GM10266 (cell line): Measurements from ENCODE around the gene MRPL51.
"Not testable (repeated sequence)": the region's sequence is repeated elsewhere in the genome, so short reads cannot be mapped to it uniquely, and the experiment has no call there.

Source experiments
- DNase-seq: peaks from one replicate; pipeline ENCODE4 v3.0.0; 2012; ENCODE audit errors: extremely low spot score
- TF ChIP-seq, protein P1 (sequence below): IDR thresholded peaks from 2 replicates; pipeline ENCODE4 v1.5.1; 2012; ENCODE audit warnings: mild to moderate bottlenecking, low read depth; ENCODE audit not compliant: control insufficient read depth, insufficient read depth; ENCODE audit errors: missing control alignments

The MRPL51 gene

DNA sequence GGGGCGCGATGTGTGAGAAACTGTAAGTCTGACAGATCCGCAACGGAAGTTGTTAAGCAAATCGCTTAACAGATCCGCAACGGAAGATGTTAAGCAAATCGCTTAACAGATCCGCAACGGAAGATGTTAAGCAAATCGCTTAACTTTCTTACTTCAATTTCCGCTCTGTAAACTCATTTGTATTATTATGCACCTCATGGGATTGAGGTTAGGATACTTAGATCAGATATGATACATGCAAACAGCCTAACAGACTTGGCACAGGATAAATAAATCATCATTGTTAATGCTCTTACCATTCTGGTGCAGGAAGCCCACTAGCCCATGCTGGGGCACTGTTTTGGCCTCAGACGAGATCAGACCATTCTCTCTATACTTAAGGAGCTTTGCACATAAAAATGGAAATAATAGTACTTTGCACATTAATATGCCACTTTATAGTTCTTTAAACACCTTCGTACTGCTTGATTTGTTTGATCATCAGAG lies 1.2 kb upstream of the MRPL51 start:
- no peak for DNase-seq
- TF ChIP-seq, protein P1, sequence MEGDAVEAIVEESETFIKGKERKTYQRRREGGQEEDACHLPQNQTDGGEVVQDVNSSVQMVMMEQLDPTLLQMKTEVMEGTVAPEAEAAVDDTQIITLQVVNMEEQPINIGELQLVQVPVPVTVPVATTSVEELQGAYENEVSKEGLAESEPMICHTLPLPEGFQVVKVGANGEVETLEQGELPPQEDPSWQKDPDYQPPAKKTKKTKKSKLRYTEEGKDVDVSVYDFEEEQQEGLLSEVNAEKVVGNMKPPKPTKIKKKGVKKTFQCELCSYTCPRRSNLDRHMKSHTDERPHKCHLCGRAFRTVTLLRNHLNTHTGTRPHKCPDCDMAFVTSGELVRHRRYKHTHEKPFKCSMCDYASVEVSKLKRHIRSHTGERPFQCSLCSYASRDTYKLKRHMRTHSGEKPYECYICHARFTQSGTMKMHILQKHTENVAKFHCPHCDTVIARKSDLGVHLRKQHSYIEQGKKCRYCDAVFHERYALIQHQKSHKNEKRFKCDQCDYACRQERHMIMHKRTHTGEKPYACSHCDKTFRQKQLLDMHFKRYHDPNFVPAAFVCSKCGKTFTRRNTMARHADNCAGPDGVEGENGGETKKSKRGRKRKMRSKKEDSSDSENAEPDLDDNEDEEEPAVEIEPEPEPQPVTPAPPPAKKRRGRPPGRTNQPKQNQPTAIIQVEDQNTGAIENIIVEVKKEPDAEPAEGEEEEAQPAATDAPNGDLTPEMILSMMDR: no peak

DNA sequence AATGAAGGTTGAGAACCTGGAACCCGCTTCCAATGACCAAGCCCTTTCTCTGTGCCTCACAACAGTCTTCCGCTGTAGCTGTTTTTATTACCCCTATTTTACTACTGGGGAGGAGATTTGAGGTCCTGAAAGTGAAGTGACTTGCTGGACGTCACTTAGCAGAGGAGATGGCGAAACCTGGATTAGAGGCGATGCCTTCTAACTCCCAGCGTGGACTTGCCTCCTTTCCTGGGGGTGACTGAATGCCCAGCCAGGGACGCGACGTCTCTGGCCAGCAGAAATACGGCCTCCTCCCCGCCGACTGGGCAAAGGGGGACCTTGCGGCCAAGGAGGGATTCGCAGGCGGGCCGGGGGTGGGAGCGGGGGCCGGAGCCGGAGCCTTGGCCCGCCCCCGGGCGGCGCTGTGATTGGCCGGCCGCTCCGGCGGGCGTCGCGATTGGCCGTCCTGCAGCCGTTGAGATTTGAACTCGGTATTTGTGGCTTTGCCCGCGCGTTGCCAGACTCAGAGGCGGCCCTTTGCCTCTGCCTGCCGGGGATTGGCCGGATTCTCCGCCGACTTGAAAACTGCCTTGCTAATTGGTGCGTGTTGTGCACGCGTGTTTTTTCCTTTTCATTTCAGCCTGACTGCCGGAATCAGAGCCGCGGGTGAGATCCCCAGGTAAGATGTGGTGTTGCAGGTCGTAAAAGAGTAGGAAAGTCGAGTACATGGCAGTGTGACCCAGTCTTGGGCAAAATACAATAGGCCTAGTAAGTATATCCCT lies 615 bp upstream of the MRPL51 start, which contains the start of gene NCAPD2:
NCAPD2 (plus strand) TSS at position 606 of the 761 bp plus-strand sequence. CDS start 997 bp downstream, outside the sequence.
- TF ChIP-seq, protein P1: no peak
- peak; percentile 96 for DNase-seq

DNA sequence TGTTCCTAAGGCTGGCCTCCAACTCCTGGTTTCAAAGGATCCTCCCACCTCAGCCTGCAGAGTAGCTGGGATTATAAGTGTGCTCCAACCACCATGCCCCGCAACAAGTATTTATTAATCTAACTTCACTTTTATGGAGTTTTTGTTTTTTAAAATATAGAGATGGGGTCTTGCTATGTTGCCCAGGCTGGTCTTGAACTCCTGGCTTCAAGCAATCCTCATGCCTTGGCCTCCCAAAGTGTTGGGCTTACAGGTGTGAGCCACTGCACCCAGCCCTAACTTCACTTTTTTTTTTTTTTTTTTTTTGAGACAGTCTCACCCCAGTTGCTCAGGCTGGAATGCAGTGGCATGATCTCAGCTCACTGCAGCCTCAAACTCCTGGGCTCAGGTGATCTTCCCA lies 2.4 kb downstream of the MRPL51 start:
- not testable (repeated sequence) for DNase-seq

DNA sequence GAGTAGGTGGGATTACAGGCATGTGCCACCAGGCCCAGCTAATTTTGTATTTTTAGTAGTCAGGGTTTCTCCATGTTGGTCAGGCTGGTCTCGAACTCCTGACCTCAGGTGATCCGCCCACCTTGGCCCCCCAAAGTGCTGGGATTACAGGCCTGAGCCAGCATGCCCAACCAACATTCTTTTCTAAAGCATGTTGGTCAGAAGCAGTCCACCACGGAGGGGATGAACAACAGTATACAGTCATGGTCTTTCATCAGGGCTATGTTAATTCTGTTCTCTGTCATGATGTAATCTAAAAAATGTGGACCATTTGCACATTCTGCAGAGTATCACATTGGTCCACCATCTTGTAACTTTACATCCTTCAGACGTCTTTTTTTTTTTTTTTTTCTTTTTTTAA lies 3.6 kb downstream of the MRPL51 start:
- TF ChIP-seq, protein P1: no peak
- DNase-seq: no peak

DNA sequence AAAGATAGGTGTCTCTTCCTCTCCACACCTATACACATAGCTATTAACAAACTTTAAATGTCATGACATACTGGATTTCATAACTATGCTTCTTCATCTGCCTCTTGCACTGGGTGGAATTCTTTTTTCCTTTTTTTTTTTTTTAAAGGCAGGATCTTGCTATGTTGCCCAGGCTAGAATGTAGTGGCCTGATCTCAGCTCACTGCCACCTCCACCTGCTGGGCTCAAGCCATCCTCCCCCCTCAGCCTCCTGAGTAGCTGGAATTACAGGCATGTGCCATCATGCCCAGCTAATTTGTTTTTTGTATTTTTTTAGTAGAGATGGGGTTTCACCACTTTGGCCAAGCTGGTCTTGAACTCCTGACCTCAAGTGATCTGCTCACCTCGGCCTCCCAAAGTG lies 4.8 kb downstream of the MRPL51 start:
- TF ChIP-seq, protein P1: no peak
- no peak for DNase-seq

DNA sequence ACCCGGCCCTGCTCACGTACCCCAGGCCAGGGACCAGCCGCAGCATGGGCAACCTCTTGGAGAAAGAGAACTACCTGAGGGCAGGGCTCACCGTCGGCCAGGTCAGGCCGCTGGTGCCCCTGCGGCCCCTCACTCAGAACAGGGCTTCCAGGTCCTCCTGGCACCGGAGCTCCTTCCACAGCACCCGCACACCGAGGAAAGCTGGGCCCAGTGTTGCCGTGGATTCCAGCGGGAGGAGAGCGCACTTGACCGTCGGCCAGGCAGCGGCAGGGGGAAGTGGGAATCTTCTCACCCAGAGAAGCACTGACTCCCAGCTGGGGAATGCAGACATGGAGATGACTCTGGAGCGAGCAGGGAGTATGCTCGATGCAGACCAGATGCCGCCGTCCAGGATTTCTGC lies 14.6 kb downstream of the MRPL51 start:
- TF ChIP-seq, protein P1: no peak
- no peak for DNase-seq

DNA sequence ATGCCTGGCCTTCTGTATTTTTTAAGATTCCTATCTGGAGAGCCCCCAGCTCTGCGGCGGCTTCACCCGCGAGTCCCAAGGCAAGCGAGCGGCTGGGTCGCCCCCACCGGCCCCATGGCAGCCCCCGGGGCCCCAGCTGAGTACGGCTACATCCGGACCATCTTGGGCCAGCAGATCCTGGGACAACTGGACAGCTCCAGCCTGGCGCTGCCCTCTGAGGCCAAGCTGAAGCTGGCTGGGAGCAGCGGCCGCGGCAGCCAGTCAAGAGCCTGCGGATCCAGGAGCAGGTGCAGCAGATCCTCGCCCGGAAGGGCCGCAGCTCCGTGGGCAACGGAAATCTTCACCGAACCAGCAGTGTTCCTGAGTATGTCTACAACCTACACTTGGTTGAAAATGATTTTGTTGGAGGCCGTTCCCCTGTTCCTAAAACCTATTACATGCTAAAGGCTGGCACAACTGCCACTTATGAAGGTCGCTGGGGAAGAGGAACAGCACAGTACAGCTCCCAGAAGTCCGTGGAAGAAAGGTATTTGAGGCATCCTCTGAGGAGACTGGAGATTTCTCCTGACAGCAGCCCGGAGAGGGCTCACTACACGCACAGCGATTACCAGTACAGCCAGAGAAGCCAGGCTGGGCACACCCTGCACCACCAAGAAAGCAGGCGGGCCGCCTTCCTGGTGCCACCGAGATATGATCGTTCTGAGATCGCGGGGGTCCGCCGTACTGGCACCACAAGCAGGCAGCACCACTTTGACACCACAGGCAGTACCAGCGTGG lies 15.3 kb downstream of the MRPL51 start:
- not testable (repeated sequence) for DNase-seq

DNA sequence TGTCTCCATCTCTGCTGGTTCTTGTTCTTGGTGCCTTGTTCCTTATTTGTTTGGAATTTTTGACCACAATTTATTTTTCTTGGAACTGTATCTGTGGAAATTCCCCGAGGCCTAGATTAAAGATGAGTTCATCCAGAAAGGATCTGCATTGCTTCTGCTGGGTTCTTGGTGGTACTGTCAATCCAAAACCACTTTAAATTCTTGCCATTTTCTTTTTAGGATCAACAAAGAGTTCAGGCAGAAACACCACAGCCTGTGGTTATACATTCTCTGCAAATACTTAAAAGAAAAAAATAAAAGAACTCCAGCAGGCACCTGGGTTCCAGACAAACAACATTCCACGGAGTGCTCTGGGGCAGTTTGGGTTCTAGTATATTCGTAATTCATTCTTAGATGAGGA lies 16.6 kb downstream of the MRPL51 start:
- TF ChIP-seq, protein P1: no peak
- DNase-seq: no peak

DNA sequence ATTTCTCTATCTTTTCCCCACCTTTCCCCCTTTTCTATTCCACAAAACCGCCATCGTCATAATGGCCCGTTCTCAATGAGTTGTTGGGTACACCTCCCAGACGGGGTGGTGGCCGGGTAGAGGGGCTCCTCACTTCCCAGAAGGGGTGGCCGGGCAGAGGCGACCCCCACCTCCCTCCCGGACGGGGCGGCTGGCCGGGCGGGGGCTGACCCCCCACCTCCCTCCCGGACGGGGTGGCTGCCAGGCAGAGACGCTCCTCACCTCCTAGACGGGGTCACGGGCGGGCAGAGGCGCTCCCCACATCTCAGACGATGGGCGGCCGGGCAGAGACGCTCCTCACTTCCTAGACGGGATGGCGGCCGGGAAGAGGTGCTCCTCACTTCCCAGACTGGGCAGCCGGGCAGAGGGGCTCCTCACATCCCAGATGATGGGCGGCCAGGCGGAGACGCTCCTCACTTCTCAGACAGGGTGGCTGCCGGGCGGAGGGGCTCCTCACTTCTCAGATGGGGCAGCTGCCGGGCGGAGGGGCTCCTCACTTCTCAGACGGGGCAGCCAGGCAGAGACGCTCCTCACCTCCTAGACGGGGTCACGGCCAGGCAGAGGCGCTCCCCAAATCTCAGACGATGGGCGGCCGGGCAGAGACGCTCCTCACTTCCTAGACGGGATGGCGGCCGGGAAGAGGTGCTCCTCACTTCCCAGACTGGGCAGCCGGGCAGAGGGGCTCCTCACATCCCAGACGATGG lies 17.7 kb downstream of the MRPL51 start:
- DNase-seq: not testable (repeated sequence)
